22Rv1 (cell line): Measurements from ENCODE around the gene CDH9.

Experiments
- CTCF ChIP-seq: fragments of 450-650 bp; IDR thresholded peaks from 2 replicates; pipeline ENCODE4 v1.5.1; 2017; ENCODE audit warnings: mild to moderate bottlenecking
- ZFX ChIP-seq: fragments of 450-650 bp; IDR thresholded peaks from 2 replicates; pipeline ENCODE4 v1.6.1; 2017; ENCODE audit warnings: antibody characterized with exemption, borderline replicate concordance

- no peak for TF ChIP-seq CTCF
- TF ChIP-seq ZFX = no peak
These were observed 161.2 kb downstream of the CDH9 start for GRCh38 chr5:26877154-26877553.
